Heart left ventricle (tissue), 13 donors: ENCODE results near the gene PPM1D.

ENCODE experiments used
- POLR2A ChIP-seq, 2 donors: fragments of 450-650 bp; IDR thresholded peaks; one replicate each; pipeline ENCODE4 v1.6.1; 2017; ENCODE audit warnings: antibody characterized with exemption in 2 of 2, mild to moderate bottlenecking in 2 of 2, moderate library complexity in 2 of 2
- TF ChIP-seq, protein P1 (sequence below), 12 donors: fragments of 200-600 bp; sonication (generic) in 4 of 12; IDR thresholded peaks; one replicate each; pipeline versions ENCODE4 v1.5.0 to v1.8.0; 2018 to 2022; ENCODE audit warnings: antibody characterized with exemption in 12 of 12, mild to moderate bottlenecking in 5 of 12
- donor health status: ischemic (EF 13 %, LVEDD 7.1; RV severe dilation, severe dysfunction).
- donor health status: DM: no; HTN: yes; CAD: no.
- donor health status: DM: no; HTN: no; CAD: no.
- donor health status: ischemic (EF 25% LVEDD 6.9; RV normal size, moderate dysfunction).
- donor health status: ischemic (EF 25% LVEDD 5.7; RV mildly dilated, moderate dysfunction).
- donor health status: ischemic (EF 35%, LVEDD 5.7; RV mildly dilated, moderate dysfunction).
- donor health status: nonischemic (EF 11% LVEDD 7.7; RV severe dilation, severe dysfunction).
- donor health status: DM: yes; HTN: yes; CAD: no.
- donor health status: PGD.
- donor health status: ischemic (EF 29% LVEDD 5.4; RV normal size, mild dysfunction).
- donor health status: nonischemic (EF 23%, LVEDD 6.1; RV moderate dilation, normal function).

DNA sequence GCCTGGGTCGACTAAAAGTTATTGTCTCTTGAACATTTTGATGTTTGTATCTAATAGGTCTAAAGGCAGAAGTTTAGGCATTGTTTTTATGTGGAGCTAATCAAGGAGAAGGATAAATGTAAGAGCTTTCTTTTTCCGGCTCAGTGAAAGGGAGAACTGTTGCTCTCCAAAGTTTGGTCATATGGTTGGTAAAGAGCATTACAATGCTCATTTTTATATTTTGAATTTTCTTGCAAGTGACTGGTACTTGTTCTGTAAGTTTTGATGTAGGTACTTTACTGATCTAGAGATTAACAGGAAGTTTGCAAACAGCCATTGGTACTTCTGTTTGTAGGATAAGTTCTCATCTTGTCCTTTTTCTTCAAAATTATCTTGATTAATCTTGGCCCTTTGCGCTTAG is 46.7 kb downstream of the PPM1D start:
- TF ChIP-seq, protein P1, sequence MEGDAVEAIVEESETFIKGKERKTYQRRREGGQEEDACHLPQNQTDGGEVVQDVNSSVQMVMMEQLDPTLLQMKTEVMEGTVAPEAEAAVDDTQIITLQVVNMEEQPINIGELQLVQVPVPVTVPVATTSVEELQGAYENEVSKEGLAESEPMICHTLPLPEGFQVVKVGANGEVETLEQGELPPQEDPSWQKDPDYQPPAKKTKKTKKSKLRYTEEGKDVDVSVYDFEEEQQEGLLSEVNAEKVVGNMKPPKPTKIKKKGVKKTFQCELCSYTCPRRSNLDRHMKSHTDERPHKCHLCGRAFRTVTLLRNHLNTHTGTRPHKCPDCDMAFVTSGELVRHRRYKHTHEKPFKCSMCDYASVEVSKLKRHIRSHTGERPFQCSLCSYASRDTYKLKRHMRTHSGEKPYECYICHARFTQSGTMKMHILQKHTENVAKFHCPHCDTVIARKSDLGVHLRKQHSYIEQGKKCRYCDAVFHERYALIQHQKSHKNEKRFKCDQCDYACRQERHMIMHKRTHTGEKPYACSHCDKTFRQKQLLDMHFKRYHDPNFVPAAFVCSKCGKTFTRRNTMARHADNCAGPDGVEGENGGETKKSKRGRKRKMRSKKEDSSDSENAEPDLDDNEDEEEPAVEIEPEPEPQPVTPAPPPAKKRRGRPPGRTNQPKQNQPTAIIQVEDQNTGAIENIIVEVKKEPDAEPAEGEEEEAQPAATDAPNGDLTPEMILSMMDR (IDR thresholded peaks at IDR 0.05): no peak
- TF ChIP-seq POLR2A (IDR thresholded peaks at IDR 0.05): no peak
